Measurements from ENCODE around the gene CELF5.

DNA sequence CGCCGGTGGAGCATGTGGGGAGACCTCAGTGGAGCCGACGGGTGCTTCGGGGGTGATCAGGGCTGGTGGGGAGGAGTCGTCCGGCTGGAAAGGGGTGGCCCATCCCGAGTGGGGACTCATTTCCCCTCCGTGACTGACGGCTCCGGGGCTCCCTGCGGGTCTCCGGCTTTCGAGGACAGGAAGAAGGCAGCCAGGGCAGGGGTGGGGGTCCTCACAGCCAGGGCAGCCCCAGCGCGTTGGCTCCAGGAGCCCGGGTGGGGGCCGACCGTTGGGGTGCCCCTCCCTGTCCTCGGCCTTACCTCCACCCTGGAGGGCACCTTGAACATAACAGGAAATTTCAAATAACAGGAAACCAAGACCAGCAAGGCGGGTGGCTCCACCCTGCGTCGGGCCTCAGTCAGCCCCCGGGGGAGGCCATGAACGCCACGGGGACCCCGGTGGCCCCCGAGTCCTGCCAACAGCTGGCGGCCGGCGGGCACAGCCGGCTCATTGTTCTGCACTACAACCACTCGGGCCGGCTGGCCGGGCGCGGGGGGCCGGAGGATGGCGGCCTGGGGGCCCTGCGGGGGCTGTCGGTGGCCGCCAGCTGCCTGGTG lies 46.0 kb upstream of the CELF5 start, which contains the start of gene S1PR4:
- TF ChIP-seq, protein P1, sequence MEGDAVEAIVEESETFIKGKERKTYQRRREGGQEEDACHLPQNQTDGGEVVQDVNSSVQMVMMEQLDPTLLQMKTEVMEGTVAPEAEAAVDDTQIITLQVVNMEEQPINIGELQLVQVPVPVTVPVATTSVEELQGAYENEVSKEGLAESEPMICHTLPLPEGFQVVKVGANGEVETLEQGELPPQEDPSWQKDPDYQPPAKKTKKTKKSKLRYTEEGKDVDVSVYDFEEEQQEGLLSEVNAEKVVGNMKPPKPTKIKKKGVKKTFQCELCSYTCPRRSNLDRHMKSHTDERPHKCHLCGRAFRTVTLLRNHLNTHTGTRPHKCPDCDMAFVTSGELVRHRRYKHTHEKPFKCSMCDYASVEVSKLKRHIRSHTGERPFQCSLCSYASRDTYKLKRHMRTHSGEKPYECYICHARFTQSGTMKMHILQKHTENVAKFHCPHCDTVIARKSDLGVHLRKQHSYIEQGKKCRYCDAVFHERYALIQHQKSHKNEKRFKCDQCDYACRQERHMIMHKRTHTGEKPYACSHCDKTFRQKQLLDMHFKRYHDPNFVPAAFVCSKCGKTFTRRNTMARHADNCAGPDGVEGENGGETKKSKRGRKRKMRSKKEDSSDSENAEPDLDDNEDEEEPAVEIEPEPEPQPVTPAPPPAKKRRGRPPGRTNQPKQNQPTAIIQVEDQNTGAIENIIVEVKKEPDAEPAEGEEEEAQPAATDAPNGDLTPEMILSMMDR (IDR thresholded peaks at IDR 0.05): no peak
- TF ChIP-seq POLR2A (IDR thresholded peaks at IDR 0.05) (no peak), EP300 (IDR thresholded peaks at IDR 0.05) (no peak)
